HUES48 (cell line): ENCODE data around the gene MMP19.
A peak's percentile ranks its signal among the peaks of the same experiment; 100 is the strongest.
"Not testable (repeated sequence)": the region's sequence is repeated elsewhere in the genome, so short reads cannot be mapped to it uniquely, and the experiment has no call there.

Experiments used
- H3K27ac ChIP-seq: one replicate; pipeline ENCODE4 v1.7.0; 2013; ENCODE audit warnings: low read depth, low read length, inconsistent platforms
- H3K27me3 ChIP-seq: 2 replicates; pipeline ENCODE4 v1.6.1; 2013; ENCODE audit warnings: mild to moderate bottlenecking, low read length; ENCODE audit not compliant: control insufficient read depth, insufficient read depth
- H3K36me3 ChIP-seq: 2 replicates; pipeline ENCODE4 v1.6.1; 2013; ENCODE audit warnings: low read length; ENCODE audit not compliant: control insufficient read depth, insufficient read depth
- H3K4me1 ChIP-seq: 2 replicates; pipeline ENCODE4 v1.6.1; 2013; ENCODE audit warnings: mild to moderate bottlenecking, low read length; ENCODE audit not compliant: control insufficient read depth, insufficient read depth
- H3K4me3 ChIP-seq: 2 replicates; pipeline ENCODE4 v1.5.1; 2013; ENCODE audit warnings: mild to moderate bottlenecking, low read depth, low read length
- H3K9ac ChIP-seq: 2 replicates; pipeline ENCODE4 v1.6.1; 2013; ENCODE audit warnings: mild to moderate bottlenecking, low read depth, low read length, moderate library complexity
- H3K9me3 ChIP-seq: 2 replicates; pipeline ENCODE4 v1.6.1; 2013; ENCODE audit warnings: low read length; ENCODE audit not compliant: control insufficient read depth, insufficient read depth

Gene MMP19

GRCh38 chr12:55842681-55843429, at the start of gene MMP19:
MMP19 (minus strand) TSS chr12:55842936; CDS start chr12:55842830, 106 bp downstream.
- H3K27ac ChIP-seq = peak within 1 kb of the TSS; percentile 62

GRCh38 chr12:55891310-55891709, 48.6 kb upstream of the MMP19 start:
- Histone ChIP-seq H3K36me3 (no peaks in the 10 kb centered on the region), H3K27ac (no peak overlapping the region), H3K9ac (no peak overlapping the region), H3K4me1 (no peaks in the 10 kb centered on the region), H3K9me3 (no peaks in the 10 kb centered on the region), H3K27me3 (no peaks in the 10 kb centered on the region), H3K4me3 (no peak overlapping the region)

More at GRCh38 chr12:55842681-55843429, at the start of gene MMP19:
- Histone ChIP-seq H3K9ac (no peak within 1 kb of the TSS), H3K27me3 (no peaks in the 10 kb centered on the region), H3K36me3 (no peaks in the 10 kb centered on the region), H3K4me1 (peaks cover 9% of the 10 kb centered on the region), H3K9me3 (no peaks in the 10 kb centered on the region), H3K4me3 (peak within 1 kb of the TSS; percentile 40)

- Histone ChIP-seq H3K4me1 (no peaks in the 10 kb centered on the region), H3K27me3 (no peaks in the 10 kb centered on the region), H3K36me3 (no peaks in the 10 kb centered on the region), H3K9me3 (no peaks in the 10 kb centered on the region), H3K27ac (no peak overlapping the region), H3K4me3 (no peak overlapping the region), H3K9ac (no peak overlapping the region)
Measured at GRCh38 chr12:55885113-55885512, 42.4 kb upstream of the MMP19 start.

GRCh38 chr12:55877824-55878223, 35.1 kb upstream of the MMP19 start:
- H3K36me3 ChIP-seq = no peaks in the 10 kb centered on the region
- H3K27me3 ChIP-seq = no peaks in the 10 kb centered on the region
- H3K4me3 ChIP-seq = no peak overlapping the region
- no peaks in the 10 kb centered on the region; the same call in 1 of the 2 replicates for H3K9me3 ChIP-seq
- no peak overlapping the region for H3K27ac ChIP-seq
- peaks cover 8% of the 10 kb centered on the region; the same call in 1 of the 2 replicates for H3K4me1 ChIP-seq
- no peak overlapping the region for H3K9ac ChIP-seq

GRCh38 chr12:55875704-55876467, 33.1 kb upstream of the MMP19 start:
- Histone ChIP-seq H3K9me3 (no peaks in the 10 kb centered on the region; the same call in 1 of the 2 replicates), H3K27me3 (no peaks in the 10 kb centered on the region), H3K4me1 (peaks cover 8% of the 10 kb centered on the region; the same call in 1 of the 2 replicates), H3K9ac (no peak overlapping the region), H3K27ac (no peak overlapping the region), H3K36me3 (no peaks in the 10 kb centered on the region), H3K4me3 (no peak overlapping the region)

- Histone ChIP-seq H3K27ac (peak overlapping the region; percentile 27), H3K9me3 (no peaks in the 10 kb centered on the region; the same call in 1 of the 2 replicates), H3K4me3 (no peak overlapping the region), H3K4me1 (peaks cover 8% of the 10 kb centered on the region; the same call in 1 of the 2 replicates), H3K27me3 (no peaks in the 10 kb centered on the region), H3K9ac (no peak overlapping the region), H3K36me3 (no peaks in the 10 kb centered on the region)
Measured at GRCh38 chr12:55874443-55874842, 31.7 kb upstream of the MMP19 start.

- not testable (repeated sequence) for H3K4me1 ChIP-seq, H3K27ac ChIP-seq, H3K9me3 ChIP-seq, H3K36me3 ChIP-seq, H3K27me3 ChIP-seq, H3K9ac ChIP-seq, H3K4me3 ChIP-seq
Measured at GRCh38 chr12:55866454-55867004, 23.8 kb upstream of the MMP19 start.

- H3K9me3 ChIP-seq = no peaks in the 10 kb centered on the region
- H3K27ac ChIP-seq = no peak overlapping the region
- no peak overlapping the region for H3K4me3 ChIP-seq
- H3K27me3 ChIP-seq = no peaks in the 10 kb centered on the region
- no peaks in the 10 kb centered on the region for H3K4me1 ChIP-seq
- H3K9ac ChIP-seq = no peak overlapping the region
- no peaks in the 10 kb centered on the region for H3K36me3 ChIP-seq
Measured at GRCh38 chr12:55865327-55865726, 22.6 kb upstream of the MMP19 start.

- not testable (repeated sequence) for H3K9ac ChIP-seq, H3K27me3 ChIP-seq, H3K4me1 ChIP-seq, H3K27ac ChIP-seq, H3K9me3 ChIP-seq, H3K36me3 ChIP-seq, H3K4me3 ChIP-seq
Measured at GRCh38 chr12:55862931-55863330, 20.2 kb upstream of the MMP19 start.

GRCh38 chr12:55862286-55862685, 19.6 kb upstream of the MMP19 start:
- no peaks in the 10 kb centered on the region for H3K4me1 ChIP-seq
- H3K36me3 ChIP-seq = no peaks in the 10 kb centered on the region
- no peak overlapping the region for H3K27ac ChIP-seq
- no peak overlapping the region for H3K4me3 ChIP-seq
- H3K9me3 ChIP-seq = no peaks in the 10 kb centered on the region
- H3K27me3 ChIP-seq = no peaks in the 10 kb centered on the region
- no peak overlapping the region for H3K9ac ChIP-seq

- no peak overlapping the region for H3K27ac ChIP-seq
- H3K4me3 ChIP-seq = no peak overlapping the region
- no peak overlapping the region for H3K9ac ChIP-seq
- no peaks in the 10 kb centered on the region for H3K9me3 ChIP-seq
- no peaks in the 10 kb centered on the region for H3K36me3 ChIP-seq
- H3K4me1 ChIP-seq = no peaks in the 10 kb centered on the region
- no peaks in the 10 kb centered on the region for H3K27me3 ChIP-seq
Measured at GRCh38 chr12:55861871-55862270, 19.1 kb upstream of the MMP19 start.
